GM21619 (cell line): Measurements from ENCODE around the gene KRT6B.
"Not testable (repeated sequence)": the region's sequence is repeated elsewhere in the genome, so short reads cannot be mapped to it uniquely, and the experiment has no call there.

ENCODE experiments used
- ATAC-seq: cut with Tn5 transposase; IDR thresholded peaks from one replicate; pipeline ENCODE4 v1.9.1; 2021; ENCODE audit not compliant: unreplicated experiment

KRT6B gene

DNA sequence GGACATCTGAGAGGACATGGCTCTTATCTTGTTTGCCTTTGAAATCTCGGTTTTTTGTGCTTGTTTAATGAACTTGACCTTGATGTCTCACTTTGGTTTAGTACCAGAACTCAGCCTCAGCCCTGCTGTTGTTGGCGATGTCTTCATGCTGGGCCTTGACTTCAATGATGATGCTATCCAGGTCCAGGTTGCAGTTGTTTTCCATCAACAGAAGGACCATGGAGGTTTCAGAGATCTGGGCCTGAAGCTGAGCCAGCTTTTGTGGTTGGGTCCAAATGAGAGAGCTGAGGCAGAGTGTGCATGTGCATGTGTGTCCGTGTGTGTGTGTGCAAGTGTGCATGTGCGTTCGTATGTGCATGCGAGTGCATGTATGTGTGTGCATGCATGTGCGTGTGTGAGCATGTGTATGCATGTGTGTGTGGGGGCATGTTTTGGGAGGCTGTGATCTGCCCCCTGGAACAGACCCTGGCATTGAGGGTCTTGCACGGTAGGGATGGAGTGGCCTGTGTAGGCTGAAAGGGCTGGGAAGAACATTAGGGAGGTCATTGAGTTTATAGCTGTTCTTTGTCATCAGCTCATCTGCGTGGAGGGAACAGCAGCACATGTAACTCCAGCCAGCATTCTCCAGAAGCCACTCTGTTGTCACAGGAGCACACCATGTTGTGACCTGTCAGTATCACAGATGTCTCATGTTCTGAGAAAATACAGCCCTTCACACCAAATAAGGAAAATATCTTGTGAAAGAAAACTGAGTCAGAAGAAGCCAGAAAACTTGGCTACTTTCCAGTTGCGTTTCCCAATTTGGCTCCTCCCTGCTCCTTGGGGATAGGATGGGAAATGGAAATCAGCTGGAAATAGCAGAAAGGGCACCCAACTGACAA lies 35.8 kb downstream of the KRT6B start:
- ATAC-seq, result no peak

DNA sequence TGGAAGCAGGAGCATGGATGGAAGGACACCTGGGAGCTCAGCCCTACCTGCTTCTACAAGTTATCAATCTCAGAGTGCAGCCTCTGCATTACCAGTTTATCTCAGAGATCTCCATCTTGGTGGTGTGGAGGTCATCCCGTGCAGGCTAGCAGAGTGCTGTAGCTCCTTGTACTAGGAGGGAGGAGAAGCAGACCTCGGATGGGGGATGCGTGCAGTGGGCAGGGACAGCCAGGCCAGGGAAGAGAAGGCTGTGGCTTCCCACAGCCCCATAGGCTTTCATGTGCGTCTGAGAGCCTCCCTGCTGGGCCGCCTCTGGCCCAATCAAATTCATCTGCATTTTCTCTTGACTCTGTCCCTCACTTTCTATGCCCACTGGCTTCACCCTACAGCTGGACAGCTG lies 37.0 kb downstream of the KRT6B start:
- ATAC-seq, result no peak

DNA sequence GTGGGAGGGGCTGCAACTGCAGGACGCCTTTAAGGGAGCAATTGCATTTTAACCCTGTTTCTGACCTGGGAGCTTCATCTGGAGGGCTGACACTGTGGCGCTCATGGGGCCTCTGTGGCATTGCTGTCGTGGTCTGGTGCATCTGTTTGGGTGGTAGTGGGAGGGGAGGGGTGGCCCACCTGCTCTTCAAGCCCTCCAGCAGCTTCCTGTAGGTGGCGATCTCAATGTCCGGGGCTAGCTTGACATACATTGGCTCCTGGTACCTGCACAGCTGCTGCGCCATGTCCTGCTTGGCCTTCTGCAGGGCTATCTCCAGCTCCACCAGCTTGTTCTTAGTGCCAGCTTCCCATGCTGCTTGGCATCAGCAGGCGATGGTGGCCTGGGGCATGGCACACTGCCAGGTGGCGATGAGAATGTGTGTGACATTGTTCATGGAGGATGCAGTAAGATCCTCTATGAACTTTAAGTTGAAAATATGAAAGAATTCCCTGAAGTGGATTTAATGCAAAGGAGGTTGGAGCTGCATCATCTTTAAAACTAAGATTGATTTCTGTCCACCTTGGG lies 38.1 kb downstream of the KRT6B start:
- no peak for ATAC-seq

DNA sequence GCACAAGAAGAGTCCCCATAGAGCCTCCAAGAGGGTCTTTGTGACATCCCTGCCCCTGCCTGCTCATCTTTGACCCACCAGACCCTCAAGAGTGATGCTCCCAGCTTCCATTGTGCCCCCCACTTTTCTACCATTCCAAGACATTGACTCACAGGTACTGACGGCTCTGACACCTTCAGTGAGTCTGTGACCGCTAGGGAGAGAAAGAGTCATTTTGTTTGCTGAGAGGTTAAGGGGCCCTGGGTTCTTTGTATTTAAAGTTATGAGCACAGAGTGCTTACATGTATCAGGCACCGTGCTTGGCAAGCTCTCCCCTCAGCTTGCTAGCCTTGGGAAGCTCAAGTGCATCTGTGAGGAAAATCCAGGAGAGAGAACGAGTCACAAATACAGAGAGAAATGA lies 38.7 kb downstream of the KRT6B start:
- no peak for ATAC-seq

DNA sequence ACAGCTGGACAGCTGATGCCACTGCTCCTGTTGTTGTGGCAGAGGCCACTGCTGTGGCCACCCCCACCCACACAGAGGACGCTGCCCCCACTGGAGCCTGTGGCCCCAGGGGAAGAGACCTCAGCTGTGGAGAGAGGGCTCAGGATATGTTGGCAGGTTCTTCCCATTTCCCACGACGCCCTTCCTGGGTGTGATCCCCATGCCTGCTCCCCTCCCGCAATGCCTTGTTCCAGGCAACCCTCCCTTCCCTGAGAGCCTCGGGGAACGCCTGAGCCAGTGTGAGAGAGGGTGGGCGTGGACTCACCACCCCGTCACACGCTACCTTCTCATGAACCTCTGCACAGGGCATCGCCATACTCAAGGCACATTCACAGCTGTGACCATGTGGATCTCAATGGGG lies 40.1 kb downstream of the KRT6B start:
- no peak for ATAC-seq

DNA sequence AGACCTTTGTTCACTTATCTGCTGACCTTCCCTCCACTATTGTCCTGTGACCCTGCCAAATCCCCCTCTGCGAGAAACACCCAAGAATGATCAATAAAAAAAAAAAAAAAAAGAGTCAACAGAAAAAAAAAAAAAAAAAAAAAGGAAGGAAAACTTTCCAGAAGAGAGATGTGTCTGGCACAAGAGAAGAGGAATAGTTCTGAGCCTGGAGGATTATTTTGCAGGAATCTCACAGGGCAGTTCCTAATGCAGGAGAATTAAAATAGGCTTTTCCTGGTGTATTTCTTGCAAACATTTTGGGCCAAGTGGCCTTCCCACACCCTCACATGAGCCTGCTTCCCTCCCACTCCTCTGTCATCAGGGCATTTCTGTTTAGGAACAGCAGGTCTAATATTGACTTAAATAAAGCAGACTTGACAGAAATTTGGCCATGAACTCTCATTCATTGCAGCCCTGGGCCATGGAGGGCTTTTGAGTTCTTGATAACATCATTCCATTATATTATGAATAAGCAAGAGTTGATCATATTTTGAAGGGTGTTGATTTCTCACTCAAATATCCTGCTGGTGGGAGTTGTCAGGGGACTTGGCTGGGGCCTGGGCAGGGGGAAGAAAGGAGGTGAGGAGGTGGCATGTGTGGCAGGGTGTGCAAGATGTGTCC lies 41.2 kb downstream of the KRT6B start:
- not testable (repeated sequence) for ATAC-seq

DNA sequence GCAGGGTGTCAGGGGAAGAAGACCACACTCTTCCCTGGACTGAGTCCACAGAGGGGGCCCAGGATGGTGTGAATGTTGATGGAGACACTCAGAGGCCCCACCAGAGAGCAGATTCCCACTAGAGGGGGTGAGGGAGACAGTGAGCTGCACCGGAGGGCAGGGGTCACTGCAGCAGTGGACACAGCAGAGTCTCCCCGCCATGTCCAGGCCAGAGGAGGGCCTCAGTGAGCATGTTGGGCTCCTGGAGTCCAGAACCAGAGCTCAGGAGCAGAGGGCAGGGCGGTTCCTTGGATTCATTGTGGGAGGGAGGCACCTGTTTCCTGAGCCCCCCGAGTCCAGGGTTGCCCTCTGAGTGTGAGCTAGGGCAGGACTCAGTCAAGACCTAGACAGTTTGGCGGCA lies 44.0 kb downstream of the KRT6B start:
- ATAC-seq, result no peak

DNA sequence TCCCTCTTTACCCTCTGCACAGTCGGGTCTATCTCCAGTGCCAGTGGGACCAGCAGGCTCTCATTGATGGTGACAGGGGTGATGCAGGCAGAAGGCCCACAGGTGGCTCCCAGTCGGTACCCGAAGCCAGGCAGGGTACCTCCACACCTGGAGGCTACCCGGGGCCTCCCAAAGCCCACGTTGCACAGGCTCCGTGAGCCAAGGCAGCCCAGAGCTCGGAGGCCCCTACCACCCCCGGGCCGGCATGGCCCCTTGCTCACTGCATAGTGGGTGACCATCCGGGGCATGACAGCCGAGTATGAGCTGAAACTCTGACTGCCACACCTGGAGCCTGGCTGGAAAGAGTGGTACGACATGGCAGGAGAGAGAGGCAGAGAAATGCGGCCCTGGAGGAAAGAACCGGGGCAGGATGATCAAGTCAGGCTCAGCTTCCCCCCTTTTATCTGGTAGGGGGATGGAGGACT lies 46.0 kb downstream of the KRT6B start, which contains the start of gene KRT82:
KRT82 (minus strand) TSS at position 414 of the 464 bp plus-strand sequence; CDS start at position 356, 58 bp downstream.
- no peak for ATAC-seq

DNA sequence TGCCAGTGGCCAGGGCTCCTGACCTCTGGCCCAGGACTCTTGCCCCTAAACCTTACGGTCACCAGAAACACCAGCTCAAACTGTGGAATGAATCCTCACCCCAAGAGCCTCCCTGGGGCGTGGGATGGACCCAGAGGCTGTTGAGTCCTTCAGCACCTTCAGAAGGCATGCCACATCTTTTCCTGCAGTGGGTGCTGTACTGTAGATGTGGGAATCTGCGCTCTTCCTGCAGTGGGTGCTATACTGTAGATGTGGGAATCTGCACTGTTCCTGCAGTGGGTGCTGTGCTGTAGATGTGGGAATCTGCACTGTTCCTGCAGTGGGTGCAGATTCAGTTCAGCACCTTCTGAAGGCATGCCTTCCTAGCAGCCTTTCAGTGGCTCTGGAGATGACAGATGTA lies 47.0 kb downstream of the KRT6B start:
- ATAC-seq, result no peak

DNA sequence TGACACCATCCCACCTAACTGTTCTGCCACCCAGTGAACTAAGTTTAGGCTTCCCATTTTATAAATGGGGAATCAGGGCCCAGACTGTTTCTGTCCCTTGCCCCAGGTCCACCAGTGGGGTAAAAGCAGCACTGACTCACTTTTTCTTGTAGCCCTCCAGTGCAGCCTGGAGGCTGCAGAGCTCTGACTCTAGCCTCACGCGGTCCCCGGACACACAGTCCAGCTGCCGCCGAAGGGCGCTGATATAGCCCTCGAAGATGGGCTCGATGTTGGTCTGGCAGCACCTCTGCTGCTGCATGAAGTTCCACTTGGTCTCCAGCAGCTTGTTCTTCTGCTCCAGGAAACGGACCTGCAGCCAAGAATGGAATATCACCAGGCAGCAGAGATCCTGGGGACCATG lies 48.4 kb downstream of the KRT6B start:
- no peak for ATAC-seq

DNA sequence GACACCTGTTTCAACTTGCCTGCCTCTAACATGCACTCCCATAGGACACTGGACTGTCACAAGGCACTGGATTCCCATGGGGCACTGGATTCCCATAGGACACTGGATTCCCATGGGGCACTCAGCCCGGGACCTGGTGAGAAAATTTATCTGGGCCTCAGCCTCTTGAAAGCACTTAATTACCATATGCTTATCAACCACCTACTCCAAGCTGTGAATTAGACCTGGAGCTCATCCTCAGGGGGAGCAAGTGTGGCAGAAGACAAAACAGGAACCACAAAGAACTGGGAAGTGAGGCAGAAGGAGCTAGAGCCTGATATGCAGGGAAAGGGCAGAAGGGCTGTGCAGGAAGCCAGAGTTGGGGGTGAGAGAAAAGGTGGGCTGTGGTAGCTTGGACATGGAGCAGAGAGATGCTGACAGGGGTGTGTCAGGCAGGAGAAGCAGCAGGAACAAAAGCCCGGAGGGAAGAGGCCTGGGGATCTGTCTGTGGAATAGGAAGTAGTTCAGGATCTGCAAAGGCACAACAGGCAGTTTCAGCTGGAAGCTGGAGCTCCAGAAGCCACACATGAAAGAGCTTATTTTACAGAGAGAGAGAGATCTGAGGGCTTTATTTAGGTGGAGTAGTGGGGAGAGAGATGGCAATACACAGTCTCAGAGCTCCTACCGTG lies 48.9 kb downstream of the KRT6B start:
- ATAC-seq, result no peak

DNA sequence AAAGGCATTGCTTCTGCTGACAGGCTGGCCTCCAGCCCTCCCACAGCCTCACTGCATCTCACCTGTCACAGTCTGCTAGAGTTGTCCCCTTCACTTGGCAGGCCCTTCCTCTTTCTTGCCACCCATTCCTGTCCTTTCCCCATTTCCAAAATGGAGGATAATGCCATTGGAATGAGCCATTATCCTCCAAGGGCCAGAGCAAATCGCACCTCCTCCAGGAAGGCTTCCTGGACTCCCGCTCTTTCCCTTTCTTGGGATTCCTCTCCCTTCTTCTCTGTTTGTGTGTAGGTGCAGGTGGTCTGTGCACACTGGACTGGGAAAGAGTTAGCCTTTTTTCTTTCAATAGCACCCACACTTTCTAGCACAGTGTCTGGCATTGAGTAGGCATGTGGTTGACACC lies 49.6 kb downstream of the KRT6B start:
- ATAC-seq, result no peak

DNA sequence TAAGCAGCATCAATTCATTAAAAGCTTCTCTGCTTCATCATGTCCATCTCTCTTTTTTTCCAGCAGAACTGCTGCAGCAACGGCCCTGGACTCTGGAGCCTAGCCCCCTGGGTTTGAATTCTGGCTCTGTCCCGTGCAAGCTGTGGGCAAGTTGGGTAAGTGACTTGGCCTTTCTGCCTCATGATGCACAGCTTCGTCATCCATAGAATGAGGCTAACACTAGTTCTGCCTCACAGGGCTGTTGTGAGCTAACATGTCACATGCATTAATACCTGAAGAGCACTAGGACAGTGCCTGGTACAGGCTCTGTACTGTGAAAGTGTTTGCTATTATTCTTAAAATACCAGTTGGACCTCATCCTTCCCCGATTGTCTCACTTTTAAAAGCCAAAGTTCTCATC lies 50.0 kb downstream of the KRT6B start:
- no peak for ATAC-seq

DNA sequence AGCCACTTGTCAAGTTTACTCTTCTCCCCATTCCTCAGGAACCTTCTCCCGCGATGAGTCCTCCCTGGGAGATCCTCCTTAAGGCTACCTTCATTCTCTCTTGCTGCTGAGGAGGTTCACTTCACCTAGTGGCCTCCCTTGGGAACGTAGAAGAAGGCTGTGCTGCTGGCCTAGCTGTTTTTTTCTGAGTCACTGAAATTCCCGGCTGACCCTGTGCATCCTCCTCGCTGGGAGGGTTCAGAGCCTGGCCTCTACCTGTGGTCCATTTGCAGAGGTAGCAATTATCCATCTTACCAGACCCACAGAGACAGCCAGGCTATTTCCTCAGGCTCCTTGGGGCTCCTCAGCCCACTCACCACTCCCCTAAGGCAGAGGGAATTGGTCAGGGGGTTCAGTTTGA lies 50.4 kb downstream of the KRT6B start:
- ATAC-seq, result no peak

DNA sequence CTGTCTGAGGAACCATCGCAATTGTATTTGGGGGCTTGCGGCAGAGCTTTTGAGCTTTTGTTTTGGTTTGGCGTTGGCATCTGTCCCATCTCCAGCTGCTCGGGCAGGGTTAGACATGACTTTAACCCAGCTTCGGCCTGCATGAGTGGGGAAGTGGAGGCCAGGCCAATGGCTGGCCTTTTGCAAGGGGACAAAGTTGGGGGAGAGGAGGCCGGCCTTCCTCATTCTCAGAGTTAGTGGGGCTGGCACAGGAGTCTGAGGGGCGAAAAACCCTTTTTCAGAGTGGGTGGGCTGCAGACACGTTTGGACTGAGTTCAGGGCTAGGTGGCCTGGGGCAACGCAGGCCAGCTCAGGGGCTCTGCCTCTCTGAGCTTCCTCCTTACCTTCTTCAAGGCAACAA lies 51.0 kb downstream of the KRT6B start:
- no peak for ATAC-seq

DNA sequence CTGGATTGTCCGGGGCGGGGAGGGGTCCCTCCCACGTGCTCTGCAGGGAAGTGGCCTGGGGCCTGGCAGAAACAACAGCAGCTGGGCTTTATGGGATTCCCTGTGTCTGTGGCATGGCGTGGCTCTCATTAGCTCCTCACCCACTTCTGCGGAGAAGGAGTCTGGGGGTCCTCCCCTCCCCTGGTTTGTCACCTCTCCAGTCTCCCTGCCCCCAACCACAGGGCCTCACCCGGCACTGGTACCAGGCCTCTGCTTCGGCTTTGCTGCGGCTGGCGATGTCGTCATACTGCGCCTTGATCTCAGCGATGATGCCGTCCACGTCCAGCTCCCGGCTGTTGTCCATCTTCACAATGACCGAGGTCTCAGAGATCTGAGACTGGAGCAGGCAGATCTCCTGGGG lies 52.2 kb downstream of the KRT6B start:
- no peak for ATAC-seq

DNA sequence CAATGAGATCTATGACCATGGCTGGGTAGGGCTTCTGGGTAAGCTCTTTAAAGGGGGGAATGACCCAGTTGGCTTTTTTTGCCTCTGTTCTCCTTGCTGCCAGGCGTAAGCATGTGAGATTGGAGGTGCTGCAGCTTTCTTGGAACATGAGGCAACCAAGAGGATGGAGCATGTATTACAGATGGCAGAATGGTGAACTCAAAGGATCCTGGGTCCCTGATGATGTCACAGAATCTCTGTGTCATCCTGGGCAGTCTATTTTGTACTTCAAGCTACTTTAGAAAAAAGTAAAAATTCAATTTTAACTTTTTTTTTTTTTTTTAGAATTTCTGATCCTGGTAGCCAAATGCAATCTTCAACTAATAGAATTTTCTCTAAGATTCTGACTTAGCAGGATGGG lies 53.8 kb downstream of the KRT6B start:
- ATAC-seq, result no peak

DNA sequence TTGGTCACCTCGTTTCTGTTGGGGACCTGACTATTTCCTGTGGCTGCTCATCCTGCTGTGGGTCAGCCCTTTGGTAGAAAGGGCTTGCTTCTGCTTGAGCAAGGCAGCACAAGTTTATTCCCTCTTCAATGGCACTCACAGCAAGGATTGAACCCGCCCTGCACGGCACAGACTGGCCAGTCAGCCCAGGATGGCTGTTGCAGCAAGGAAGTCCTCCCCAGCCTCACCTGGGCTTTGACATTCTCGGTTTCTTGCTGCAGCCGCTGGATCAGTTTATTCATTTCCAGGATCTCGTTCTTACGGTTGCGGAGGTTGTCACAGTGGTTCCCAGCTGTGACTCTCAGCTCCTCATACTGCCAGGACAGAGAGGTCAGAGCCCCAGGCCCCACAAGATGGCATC lies 55.3 kb downstream of the KRT6B start:
- no peak for ATAC-seq
